Stimulated activated CD4-positive, alpha-beta T cell treated with anti-CD3 and anti-CD28 coated beads, Interleukin-4, amount 100 ng/mL, for 48 hours (primary cell): ENCODE measurements around the gene ZC3H14.
A peak's percentile ranks its signal among the peaks of the same experiment; 100 is the strongest.
"Not testable (repeated sequence)": the region's sequence is repeated elsewhere in the genome, so short reads cannot be mapped to it uniquely, and the experiment has no call there.

ENCODE experiments used
- DNase-seq, 2 donors: peaks; one replicate each; pipeline ENCODE4 v3.0.0-alpha.2; 2020; ENCODE audit warnings: low read depth in 2 of 2

Gene ZC3H14, protein sequence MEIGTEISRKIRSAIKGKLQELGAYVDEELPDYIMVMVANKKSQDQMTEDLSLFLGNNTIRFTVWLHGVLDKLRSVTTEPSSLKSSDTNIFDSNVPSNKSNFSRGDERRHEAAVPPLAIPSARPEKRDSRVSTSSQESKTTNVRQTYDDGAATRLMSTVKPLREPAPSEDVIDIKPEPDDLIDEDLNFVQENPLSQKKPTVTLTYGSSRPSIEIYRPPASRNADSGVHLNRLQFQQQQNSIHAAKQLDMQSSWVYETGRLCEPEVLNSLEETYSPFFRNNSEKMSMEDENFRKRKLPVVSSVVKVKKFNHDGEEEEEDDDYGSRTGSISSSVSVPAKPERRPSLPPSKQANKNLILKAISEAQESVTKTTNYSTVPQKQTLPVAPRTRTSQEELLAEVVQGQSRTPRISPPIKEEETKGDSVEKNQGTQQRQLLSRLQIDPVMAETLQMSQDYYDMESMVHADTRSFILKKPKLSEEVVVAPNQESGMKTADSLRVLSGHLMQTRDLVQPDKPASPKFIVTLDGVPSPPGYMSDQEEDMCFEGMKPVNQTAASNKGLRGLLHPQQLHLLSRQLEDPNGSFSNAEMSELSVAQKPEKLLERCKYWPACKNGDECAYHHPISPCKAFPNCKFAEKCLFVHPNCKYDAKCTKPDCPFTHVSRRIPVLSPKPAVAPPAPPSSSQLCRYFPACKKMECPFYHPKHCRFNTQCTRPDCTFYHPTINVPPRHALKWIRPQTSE

DNA sequence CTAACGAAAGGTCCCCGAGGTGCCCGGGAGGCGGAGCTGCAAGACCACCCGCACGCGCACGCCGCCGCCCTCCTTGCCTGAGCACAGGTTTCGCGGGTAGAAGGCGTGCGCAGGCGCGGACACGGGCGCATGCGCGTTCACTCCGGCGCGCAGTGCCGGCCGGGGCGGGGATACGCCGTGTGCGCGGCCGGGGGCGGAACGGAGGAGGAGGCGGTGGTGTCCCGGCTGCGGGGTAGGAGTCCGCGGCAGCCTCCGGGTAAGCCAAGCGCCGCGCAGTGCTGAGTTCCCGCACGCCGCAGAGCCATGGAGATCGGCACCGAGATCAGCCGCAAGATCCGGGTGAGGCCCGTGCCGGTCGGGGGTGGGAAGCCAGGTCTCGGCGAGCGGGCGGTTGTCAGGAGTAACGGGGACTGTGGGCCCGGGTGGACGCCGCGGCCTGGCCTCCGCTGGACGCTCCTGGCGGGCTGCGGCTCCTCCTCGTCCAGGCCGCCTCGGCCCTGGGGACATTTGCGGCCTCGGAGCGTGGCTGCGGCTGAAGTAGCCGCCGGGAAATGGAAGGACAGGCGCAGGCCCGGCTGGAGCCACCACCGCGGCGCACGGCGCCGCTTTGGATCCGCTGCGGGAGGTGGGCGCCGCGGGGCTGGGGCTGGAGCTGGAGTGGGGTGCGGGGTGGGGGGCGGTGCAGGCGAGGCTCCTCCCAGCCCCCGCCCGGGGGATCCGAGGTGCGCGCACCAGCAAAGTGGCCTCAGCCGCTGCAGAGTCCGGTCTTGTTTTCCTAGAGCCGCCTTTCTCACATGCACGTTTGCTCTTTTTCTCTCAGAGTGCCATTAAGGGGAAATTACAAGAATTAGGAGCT, at the start of gene ZC3H14:
Gene ZC3H14, plus strand, starts transcription at position 207 of the 856 bp plus-strand sequence. Its CDS starts 97 bp downstream, at position 304.
- peak; percentile 73 to 82 for DNase-seq

DNA sequence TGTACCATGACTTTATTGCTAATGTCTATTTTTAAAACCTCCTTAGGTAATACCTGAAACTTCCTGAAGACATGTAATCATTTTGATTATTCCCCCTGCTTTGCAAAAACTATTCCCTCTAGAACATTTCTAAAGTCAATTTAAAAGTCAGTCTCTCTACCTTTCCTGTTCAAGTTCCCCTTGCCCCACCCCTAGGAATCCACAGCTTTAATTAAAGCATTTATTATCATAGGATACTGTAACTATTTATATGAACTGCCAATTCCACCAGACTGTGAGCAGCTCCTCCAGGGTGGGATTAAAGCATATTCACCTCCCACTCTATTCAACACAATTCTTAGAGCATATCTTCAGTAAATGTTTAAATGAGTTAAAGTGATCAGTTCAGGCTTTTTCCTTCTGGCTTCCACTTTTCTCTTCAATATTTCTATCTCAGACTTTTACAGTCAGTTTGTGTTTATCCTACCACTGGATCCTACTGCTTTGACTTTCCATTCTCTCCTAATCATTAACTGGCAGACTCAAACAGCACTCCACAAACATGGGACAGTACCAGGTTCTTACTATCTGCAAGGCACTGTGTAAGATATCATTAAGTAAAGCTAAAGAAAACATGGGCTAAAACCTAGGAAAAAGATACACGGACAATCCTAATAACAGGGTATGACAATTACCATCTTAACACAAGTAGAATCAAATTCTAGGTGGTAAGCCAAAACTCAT, 47.2 kb upstream of the ZC3H14 start:
- DNase-seq = no peak

DNA sequence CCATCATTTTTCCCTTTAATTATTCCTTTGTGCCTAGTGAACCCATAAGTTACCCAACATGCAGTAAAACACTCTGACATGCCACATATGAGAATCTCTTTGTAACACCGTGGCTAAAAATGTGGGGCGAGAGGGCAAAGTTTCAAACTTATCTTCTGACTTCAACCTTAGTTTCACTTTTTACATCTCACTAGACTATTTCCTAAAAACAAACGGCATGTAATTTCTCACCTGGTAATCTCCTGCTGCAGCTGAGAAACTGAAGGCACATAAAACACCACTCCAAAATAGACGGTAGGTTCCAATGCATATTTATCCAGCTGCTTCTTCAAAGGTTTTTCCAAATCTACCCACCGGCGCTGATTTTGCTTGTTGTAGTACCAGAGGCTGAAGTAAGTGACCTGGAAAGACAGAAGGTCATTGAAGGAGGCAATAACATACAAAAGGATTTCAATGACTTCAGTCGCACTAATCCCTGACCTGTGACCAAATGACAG, 45.9 kb upstream of the ZC3H14 start:
- DNase-seq = no peak

DNA sequence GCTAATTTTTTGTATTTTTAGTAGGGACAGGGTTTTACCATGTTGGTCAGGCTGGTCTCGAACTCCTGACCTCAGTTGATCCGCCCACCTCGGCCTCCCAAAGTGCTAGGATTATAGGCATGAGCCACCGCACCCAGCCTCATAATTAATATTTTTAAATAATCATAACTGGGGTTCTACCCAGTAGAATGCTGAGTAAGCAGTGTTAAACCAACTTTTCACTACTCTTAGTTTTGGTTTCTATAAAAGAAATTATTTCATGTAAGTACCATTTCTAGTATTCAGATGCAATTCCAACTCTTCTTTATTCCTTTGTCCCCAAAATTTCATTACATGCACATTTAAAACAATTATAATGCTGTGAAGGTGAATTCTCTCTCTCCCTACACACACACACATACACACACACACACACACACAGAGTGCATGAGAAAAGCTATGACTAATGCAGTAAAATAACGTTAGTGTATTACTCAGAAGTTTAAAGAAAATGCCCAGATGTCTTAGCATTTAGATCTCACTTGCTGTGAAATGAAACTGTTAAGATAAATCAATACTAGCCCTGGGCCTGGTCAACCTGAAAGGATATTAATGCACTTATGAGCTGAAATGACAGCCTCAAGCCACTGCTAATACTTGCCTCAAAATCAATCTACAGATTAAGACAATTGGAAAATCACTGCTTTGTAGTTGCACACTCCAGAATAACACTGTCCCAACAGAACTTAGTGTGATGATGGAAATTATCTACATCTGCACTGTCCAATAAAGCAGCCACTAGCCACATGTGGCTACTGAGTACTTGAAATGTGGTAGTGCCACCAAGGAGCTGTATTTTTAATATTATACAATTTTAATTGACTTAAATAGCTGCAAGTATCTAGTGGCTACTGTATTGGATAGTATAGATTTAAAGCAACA, 44.0 kb upstream of the ZC3H14 start:
- DNase-seq = no peak

DNA sequence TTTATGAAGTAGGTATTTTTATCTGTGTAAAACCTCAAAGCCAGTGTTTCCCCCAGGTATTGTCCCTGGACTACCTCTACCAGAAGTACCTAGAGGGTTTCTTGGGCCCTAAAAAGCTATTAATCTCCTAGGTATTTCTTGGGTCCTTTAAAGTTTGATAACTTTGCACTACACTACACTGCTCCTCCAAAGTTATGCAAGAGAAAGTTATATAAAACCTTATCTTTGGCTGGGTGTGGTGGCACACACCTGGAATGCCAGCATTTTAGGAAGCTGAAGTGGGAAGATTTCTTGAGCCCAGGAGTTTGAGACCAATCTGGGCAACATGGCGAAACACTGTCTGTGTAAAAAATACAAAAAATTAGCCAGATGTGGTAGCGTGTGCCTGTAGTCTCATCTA, 42.9 kb upstream of the ZC3H14 start:
- DNase-seq = no peak

DNA sequence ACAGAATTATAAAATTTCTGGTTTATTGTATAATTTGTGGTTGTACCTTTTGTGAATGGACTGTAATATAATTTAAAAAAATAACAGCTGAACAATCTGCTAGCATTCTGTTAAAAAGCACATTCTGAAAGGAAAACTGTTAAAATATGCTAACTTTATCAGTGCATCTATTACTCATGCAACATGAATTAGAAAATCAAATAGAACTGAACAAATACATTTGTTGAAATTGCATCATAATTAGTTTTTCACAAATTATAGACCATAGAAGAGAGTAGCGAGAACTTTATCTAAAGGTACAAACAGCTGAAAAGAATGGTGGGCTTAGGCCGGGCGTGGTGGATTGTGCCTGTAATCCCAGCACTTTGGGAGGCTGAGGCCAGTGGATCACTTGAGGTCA, 41.0 kb upstream of the ZC3H14 start:
- no peak for DNase-seq

DNA sequence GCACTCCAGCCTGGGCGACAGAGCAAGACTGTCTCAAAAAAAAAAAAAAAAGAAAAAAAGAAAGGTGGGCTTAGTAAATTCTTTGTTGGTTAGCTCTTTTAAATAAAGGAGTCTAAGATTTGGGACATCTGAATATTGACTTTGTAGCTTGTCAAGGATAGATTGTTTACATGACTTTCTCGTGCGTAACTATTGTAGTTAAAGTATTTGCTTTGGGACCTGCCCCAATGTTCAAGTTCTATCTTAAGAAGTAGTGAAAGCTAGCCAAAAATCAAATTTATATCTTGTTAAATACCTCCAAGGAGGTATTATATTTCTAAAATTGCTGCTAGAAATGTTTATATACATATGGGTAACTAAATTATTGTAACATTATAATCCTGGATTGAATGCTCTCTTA, 40.4 kb upstream of the ZC3H14 start:
- DNase-seq = no peak

DNA sequence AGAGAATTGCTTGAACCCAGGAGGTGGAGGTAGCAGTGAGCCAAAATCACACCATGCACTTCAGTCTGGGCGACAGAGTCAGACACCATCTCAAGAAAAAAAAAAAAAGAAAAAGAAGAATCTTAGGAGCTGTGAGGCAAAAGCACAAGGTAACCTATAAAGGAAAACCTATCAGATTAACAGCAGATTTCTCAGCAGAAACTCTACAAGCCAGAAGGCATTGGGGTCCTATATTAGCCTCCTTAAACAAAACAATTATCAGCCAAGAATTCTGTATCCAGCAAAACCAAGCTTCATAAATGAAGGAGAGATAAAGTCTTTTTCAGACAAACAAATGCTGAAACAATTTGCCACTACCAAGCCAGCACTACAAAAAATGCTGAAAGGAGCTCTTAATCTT, 32.9 kb upstream of the ZC3H14 start:
- not testable (repeated sequence) for DNase-seq

DNA sequence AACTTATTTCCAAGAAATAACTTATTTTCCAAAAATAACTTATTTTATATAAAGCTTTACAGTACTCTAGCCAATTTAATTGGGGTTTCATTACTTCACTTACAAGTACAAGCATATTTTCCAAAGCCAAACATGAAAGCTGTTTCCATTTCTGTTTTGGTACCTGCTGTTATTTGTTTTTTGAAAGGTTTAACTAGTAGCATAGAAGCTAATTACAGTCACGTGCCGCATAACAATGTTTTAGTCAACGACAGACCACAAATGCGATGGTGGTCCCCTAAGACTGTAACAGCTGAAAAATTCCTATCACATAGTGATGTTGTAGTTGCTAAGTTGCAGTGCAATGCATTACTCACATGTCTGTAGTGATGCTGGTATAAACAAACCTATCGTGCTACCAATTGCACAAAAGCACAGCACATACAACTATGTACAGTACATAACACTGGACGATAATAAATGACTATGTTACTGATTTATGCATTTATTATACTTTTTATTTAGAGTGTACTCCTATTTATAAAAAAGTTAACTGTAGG, 29.7 kb upstream of the ZC3H14 start:
- DNase-seq = no peak

DNA sequence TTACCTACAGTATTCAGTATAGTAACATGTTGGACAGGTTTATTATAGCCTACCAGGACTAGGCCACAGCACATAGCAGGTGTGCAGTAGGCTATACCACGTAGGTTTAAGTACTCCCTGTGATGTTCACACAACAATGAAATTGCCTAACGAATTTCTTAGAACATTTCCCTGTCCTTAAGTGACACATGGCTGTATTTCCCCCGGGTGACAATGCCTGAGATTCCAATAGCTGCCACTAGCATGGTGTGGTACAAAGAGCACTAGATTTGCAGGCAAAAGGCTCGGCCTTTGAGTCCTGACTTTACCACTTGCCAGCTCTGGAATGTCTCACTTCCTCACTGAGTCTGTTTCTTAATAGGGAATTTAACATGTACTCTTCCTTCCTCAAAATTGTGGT, 27.7 kb upstream of the ZC3H14 start:
- no peak for DNase-seq

DNA sequence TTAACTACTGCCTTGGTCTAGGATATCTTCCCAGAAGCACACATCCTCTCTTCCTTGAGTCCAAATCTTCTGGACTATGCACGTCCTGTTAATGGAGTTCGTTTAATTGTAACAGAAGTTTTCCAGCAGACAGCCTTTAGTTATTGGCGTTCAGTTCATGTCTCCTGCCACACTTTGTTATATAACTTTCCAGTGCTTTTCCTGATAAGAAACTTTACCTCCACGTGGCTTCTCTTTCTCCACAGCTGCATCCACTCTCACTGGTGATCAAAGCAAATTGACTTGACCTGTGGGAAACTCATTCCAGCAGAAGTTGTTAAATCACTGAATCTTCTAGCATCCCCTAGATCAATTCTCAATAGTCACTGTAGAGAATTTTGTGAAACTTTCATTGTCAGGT, 27.0 kb upstream of the ZC3H14 start:
- DNase-seq = no peak

DNA sequence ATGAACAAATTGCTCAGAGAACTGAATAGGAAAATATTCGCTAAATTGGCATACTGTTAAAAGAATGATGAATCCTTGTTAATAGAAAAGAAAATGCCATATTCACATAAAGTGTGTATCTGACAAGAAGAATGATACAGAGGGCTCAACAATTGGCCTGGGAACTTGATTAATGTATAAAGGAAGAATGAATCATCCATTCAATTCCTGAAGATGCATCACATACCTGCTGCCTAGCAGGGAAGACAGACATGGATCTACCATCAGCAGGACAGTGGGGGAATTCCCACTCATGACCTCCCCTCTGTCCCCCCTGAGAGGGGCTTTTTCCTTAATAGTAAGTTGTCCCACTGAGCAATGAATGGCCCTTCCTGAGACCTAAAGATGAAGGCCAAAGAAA, 21.5 kb upstream of the ZC3H14 start:
- DNase-seq = no peak

DNA sequence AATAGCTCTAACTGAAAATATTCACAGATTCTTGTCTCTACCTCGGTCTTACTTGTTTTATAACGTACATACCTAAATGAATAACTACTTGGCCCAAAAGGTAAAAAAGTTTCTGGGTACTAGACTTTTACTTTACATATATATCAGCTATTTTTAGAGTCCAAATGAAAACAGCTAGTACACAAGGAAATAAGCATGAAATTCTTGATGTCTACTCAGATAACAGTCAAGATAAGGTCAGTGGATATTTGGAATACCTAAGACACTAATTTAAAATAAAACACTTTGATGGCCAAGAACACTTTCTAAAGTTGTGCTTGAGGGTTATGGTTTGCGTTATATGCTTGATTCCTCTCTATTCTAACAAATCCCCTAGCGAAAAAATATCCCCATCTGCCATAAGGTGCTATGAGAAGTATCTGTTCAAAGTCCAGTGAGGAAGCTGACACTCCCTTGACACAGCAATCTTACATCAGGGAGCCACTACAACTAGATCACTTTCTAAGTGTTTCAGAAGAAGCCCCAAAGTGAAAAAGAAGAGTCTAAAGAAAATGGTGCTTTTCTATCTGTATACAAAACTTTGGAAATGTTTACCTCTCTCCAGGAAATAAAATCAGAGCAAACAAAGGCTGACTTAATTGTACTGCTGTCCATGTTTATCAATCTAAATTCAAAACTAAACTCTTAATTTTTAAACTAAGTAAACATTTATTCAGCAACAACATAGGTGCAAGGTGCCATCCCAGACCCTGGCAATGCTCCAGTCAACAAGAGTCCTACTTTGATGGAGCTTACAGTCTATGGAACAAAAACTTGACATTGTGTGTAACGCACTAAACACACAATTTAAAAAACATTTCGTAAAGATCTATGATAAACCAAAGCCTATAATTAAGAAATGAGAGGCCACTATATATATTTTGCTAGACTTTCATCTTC, 19.7 kb upstream of the ZC3H14 start:
- no peak for DNase-seq

DNA sequence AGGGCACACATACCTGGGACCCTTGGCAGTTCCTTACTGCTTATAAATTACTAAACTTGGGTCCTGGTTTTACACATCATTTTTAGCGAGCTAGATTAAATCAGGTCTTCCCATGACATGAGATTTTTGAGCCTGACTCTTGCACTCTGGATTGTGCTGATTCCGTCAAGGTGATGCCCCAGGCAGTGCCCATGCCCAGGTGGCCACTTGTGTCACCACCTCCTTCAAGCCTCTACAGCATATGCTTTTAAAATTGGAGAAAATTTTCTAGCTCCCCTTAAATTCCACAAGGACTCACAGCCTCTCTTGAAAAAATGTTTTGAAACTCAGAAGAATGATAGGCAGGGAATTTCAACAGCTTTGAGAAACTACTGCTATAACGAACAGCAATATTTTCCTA, 17.6 kb upstream of the ZC3H14 start:
- no peak for DNase-seq

DNA sequence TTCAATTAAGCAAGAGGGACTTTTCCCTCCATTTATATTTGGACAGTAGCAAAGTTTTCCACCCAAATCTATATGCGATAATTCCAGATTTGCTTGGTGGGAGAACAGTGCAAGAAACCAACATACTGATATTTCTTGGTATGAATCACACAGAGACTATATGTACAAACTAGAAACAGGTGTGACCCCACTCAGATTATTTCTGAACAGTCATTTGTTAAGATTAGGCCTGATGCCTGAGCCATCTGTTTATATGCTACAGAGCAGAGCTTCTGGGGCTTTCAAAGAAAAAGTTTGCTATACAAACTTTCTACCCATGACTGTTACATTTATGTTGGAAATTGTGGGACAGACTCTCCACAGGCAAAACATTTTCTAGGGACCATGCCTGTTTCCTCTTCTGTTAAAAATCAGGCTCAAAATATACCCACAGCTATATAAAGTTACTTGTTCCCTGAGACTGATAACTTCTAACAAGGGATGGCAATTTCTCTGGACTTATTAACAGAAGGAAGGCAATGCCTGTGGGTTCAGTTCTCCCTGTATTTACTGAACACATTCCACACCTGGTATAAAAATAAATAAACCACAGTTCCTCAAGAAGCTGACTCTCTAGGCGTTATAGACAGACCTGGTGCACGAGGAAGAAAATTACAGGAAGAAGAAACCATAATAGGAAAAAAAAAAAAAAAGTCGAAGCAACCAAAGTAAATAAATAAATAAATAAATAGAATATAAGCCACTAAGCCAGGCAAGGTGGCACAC, 16.0 kb upstream of the ZC3H14 start:
- DNase-seq = no peak

DNA sequence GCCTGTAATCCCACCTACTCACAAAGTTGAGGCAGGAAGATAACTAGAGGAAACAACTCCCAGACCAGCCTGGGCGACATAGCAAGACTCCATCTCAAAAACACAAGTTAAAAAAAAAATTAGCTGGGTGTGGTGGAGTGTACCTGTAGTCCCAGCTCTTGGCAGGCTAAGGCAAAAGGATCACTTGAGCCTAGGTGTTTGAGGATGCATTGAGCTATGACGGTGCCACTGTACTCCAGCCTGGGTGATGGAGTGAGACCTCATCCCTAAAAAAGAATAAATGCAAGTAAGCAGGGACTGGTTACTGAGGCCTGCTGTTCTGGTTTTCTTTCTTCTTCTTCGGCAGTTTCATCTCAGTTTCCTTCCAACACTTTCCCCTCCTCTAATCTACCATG, 15.5 kb upstream of the ZC3H14 start:
- no peak for DNase-seq

DNA sequence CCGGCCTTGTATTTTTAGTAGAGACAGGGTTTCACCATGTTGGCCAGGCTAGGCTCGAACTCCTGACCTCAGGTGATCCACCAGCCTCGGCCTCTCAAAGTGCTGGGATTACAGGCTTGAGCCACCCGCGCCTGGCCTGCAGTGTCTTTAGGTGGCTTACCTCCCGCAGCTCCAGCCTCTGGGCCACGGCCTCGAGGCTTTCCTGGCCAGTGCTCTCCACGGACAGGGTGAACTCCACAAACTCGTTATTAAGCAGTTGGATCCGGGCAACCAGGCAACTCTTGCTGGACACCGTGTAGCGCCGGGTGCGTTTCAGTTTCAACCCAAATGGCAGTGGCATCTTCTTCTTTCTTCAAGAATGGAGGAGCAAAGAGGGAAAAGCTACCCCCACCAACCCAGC, 12.8 kb upstream of the ZC3H14 start:
- DNase-seq = no peak
